Stomach (tissue), 9 donors: ENCODE results near the gene BTD. TPM values are rescaled to one million over a fixed set of nuclear protein-coding genes. Genes with fewer than 3 reads are reported as not detected.
"Not testable (repeated sequence)": the region's sequence is repeated elsewhere in the genome, so short reads cannot be mapped to it uniquely, and the experiment has no call there.

Experiments used
- DNase-seq, 2 donors: peaks; one replicate each; pipeline versions ENCODE4 v3.0.0 to v3.0.0-alpha.2; 2013 to 2019
- H3K27ac ChIP-seq, 5 donors: fragments of 200-600 bp in 4 of 5; sonication (generic) in 4 of 5; one replicate each; pipeline ENCODE4 v1.5.1; 2013 to 2019; ENCODE audit warnings: mild to moderate bottlenecking in 1 of 5, moderate library complexity in 1 of 5
- H3K27me3 ChIP-seq, 3 donors: fragments of 200-600 bp; sonication (generic); one replicate each; pipeline ENCODE4 v1.5.1; 2017 to 2019; ENCODE audit warnings: mixed run types in 1 of 3
- H3K36me3 ChIP-seq, 4 donors: fragments of 200-600 bp; sonication (generic); 1 replicate in 3 of 4; 2 replicates in 1 of 4; pipeline ENCODE4 v1.5.1; 2016 to 2019
- H3K4me1 ChIP-seq, 4 donors: fragments of 200-600 bp; sonication (generic); one replicate each; pipeline ENCODE4 v1.5.1; 2016 to 2019
- H3K4me3 ChIP-seq, 4 donors: fragments of 200-600 bp; sonication (generic) in 3 of 4; one replicate each; pipeline ENCODE4 v1.5.1; 2016 to 2019; ENCODE audit warnings: mild to moderate bottlenecking in 1 of 4
- H3K9me3 ChIP-seq, 4 donors: fragments of 200-600 bp; sonication (generic); one replicate each; pipeline ENCODE4 v1.5.1; 2016 to 2019
- CTCF ChIP-seq, 7 experiments: fragments of 450-650 bp in 4 of 7; fragments of 200-600 bp in 3 of 7; sonication (generic) in 3 of 7; IDR thresholded peaks; one replicate each; pipeline ENCODE4 v1.5.1; 2016 to 2019; ENCODE audit warnings: antibody characterized with exemption in 7 of 7, control low read depth in 2 of 7, mild to moderate bottlenecking in 1 of 7
- EP300 ChIP-seq: sonication (generic); formaldehyde crosslinking; IDR thresholded peaks from one replicate; pipeline ENCODE4 v1.6.1; 2017; ENCODE audit warnings: antibody characterized with exemption
- POLR2A ChIP-seq, 4 donors: fragments of 450-650 bp; IDR thresholded peaks; one replicate each; pipeline ENCODE4 v1.6.1; 2016; ENCODE audit warnings: antibody characterized with exemption in 4 of 4, control low read depth in 2 of 4, mild to moderate bottlenecking in 1 of 4, moderate library complexity in 1 of 4
- POLR2AphosphoS5 ChIP-seq, 3 donors: sonication (generic); formaldehyde crosslinking; IDR thresholded peaks; one replicate each; pipeline ENCODE4 v1.6.1; 2016; ENCODE audit warnings: antibody characterized with exemption in 3 of 3
- WGBS, 5 donors: extraction: QIAGEN DNeasy Blood & Tissue Kit in 3 of 5; methylation state at CpG; one replicate each; pipeline versions ENCODE4 v1.1.5 to v1.1.7; 2013 to 2018; 5-methylcytosine and 5-hydroxymethylcytosine counted together
- intact Hi-C: fragments of 100-400 bp; cut with DNase I; formaldehyde crosslinking; loops from one replicate; pipeline ENCODE4 v1.15.1; 2023; ENCODE audit warnings: low total_unique reads
- polyA plus RNA-seq, 3 donors: library from polyadenylated mRNA; stranded (reverse); fragments of 200-250 nt; gene quantifications; one replicate each; pipeline ENCODE4 v1.2.3, GENCODE V29; 2013
- total RNA-seq, 5 donors: library from RNA; depleted of rRNA; stranded (reverse); fragments of >200 nt; gene quantifications; one replicate each; pipeline versions ENCODE4 v1.1.0 to v1.2.3, GENCODE V29; 2014 to 2016
- donor health status: healthy with polysubstance abuse.
- donor health status: Bipolar disorder and iron deficiency.
- donor health status: healthy.

Gene BTD
- total and polyA plus RNA-seq, 8 donors, result 2.9 to 102 (median 12.0) TPM

- no peak for DNase-seq
- intact Hi-C loops, result no loop called here
- peaks cover 31 to 63% (median 43%) of the 10 kb centered on the region in 4 donors for H3K4me1 ChIP-seq
- no peaks in the 10 kb centered on the region for H3K27me3 ChIP-seq
- H3K4me3 ChIP-seq, result peak overlapping the region; percentile 84 to 98 (median 88)
- H3K27ac ChIP-seq, result peak overlapping the region; percentile 73 to 95 (median 93)
- no peaks in the 10 kb centered on the region for H3K9me3 ChIP-seq
- TF ChIP-seq POLR2A (IDR thresholded peaks at IDR 0.05) (no peak), POLR2AphosphoS5 (IDR thresholded peaks at IDR 0.05) (no peak), EP300 (no peak), CTCF (IDR thresholded peaks at IDR 0.05) (no peak)
- H3K36me3 ChIP-seq, result peaks cover 0 to 27% (median 23%) of the 10 kb centered on the region in 4 donors
- WGBS, 5 donors, result 1 to 4% (median 3%) methylated on average over 9 of the region's 9 CpGs
Measured at GRCh38 chr3:15602146-15602536, 596 bp downstream of the BTD start.

- H3K4me3 ChIP-seq, result peak overlapping the region in 2 of 4 donors; percentile 92 to 98
- H3K27ac ChIP-seq, result peak overlapping the region in 4 of 5 donors; percentile 89 to 95 (median 93)
- DNase-seq, intact Hi-C loops, H3K27me3 ChIP-seq, H3K9me3 ChIP-seq: not testable (repeated sequence)
- H3K4me1 ChIP-seq, result peaks cover 34 to 67% (median 49%) of the 10 kb centered on the region in 4 donors
- H3K36me3 ChIP-seq, result peaks cover 0 to 20% (median 16%) of the 10 kb centered on the region in 4 donors
- 96 to 98% (median 97%) methylated on average over 3 of the region's 3 CpGs for WGBS, 5 donors
Measured at GRCh38 chr3:15602816-15603215, 1.3 kb downstream of the BTD start.

- H3K36me3 ChIP-seq, H3K27me3 ChIP-seq, intact Hi-C loops, H3K4me3 ChIP-seq, H3K9me3 ChIP-seq, DNase-seq: not testable (repeated sequence)
- Histone ChIP-seq H3K4me1 (peaks cover 43 to 73% (median 55%) of the 10 kb centered on the region in 4 donors), H3K27ac (peak overlapping the region in 1 of 5 donors; percentile 36)
- 89 to 100% (median 96%) methylated on average over 1 of the region's 1 CpG for WGBS, 5 donors
Measured at GRCh38 chr3:15604584-15604983, 3.0 kb downstream of the BTD start.

- peak in 1 of 2 donors; percentile 60 for DNase-seq
- Histone ChIP-seq H3K27ac (peak overlapping the region; percentile 61 to 86 (median 69)), H3K36me3 (no peaks in the 10 kb centered on the region), H3K4me3 (no peak overlapping the region), H3K4me1 (peaks cover 39 to 74% (median 55%) of the 10 kb centered on the region in 4 donors), H3K9me3 (no peaks in the 10 kb centered on the region), H3K27me3 (no peaks in the 10 kb centered on the region)
- intact Hi-C loops, result no loop called here
- no peak for TF ChIP-seq CTCF (IDR thresholded peaks at IDR 0.05)
- no peak for TF ChIP-seq EP300
- TF ChIP-seq POLR2AphosphoS5 (IDR thresholded peaks at IDR 0.05), result peak in 1 of 3 donors; percentile 42
- no peak for TF ChIP-seq POLR2A (IDR thresholded peaks at IDR 0.05)
- 35 to 52% (median 40%) methylated on average over 2 of the region's 2 CpGs for whole genome bisulfite sequencing, 5 donors
Measured at GRCh38 chr3:15606434-15606891, 4.9 kb downstream of the BTD start.

GRCh38 chr3:15610082-15610759, 8.7 kb downstream of the BTD start:
- WGBS, 5 donors, result 77 to 92% (median 79%) methylated on average over 4 of the region's 4 CpGs
- Histone ChIP-seq H3K4me3 (no peak overlapping the region), H3K4me1 (peaks cover 28 to 81% (median 61%) of the 10 kb centered on the region in 4 donors), H3K27me3 (no peaks in the 10 kb centered on the region), H3K9me3 (no peaks in the 10 kb centered on the region), H3K27ac (peak overlapping the region; percentile 11 to 86 (median 54)), H3K36me3 (no peaks in the 10 kb centered on the region)
- DNase-seq, result peak in 1 of 2 donors; percentile 53
- intact Hi-C loops, result no loop called here
- TF ChIP-seq POLR2AphosphoS5 (IDR thresholded peaks at IDR 0.05) (peak in 1 of 3 donors; percentile 17), POLR2A (IDR thresholded peaks at IDR 0.05) (no peak)

GRCh38 chr3:15611018-15611417, 9.5 kb downstream of the BTD start:
- no peaks in the 10 kb centered on the region for H3K36me3 ChIP-seq
- H3K4me3 ChIP-seq, result no peak overlapping the region
- intact Hi-C loops, result no loop called here
- H3K27ac ChIP-seq, result peak overlapping the region; percentile 24 to 86 (median 54)
- no peaks in the 10 kb centered on the region for H3K9me3 ChIP-seq
- H3K27me3 ChIP-seq, result no peaks in the 10 kb centered on the region
- no peak for TF ChIP-seq POLR2AphosphoS5 (IDR thresholded peaks at IDR 0.05)
- no peak for TF ChIP-seq CTCF (IDR thresholded peaks at IDR 0.05)
- no peak for TF ChIP-seq POLR2A (IDR thresholded peaks at IDR 0.05)
- TF ChIP-seq EP300, result no peak
- peak; percentile 14 to 53 for DNase-seq
- WGBS, 5 donors, result 39 to 74% (median 67%) methylated on average over 3 of the region's 3 CpGs
- H3K4me1 ChIP-seq, result peaks cover 28 to 85% (median 56%) of the 10 kb centered on the region in 4 donors
